Fibroblast of lung (primary cell): ENCODE data around the gene TMEM270.

ENCODE experiments used
- EZH2 ChIP-seq: IDR thresholded peaks from 2 replicates; pipeline ENCODE4 v1.5.1; 2012; ENCODE audit warnings: low read length, control low read depth, mild to moderate bottlenecking; ENCODE audit errors: missing control alignments
- TF ChIP-seq, protein P1 (sequence below), 2 donors: IDR thresholded peaks in 1 of 2; conservative IDR thresholded peaks in 1 of 2; 1 replicate in 1 of 2; 2 replicates in 1 of 2; pipeline ENCODE4 v1.5.1; 2011 to 2012; ENCODE audit warnings: low read length in 2 of 2, control low read depth in 1 of 2, inconsistent platforms in 1 of 2, low read depth in 1 of 2, mild to moderate bottlenecking in 1 of 2

DNA sequence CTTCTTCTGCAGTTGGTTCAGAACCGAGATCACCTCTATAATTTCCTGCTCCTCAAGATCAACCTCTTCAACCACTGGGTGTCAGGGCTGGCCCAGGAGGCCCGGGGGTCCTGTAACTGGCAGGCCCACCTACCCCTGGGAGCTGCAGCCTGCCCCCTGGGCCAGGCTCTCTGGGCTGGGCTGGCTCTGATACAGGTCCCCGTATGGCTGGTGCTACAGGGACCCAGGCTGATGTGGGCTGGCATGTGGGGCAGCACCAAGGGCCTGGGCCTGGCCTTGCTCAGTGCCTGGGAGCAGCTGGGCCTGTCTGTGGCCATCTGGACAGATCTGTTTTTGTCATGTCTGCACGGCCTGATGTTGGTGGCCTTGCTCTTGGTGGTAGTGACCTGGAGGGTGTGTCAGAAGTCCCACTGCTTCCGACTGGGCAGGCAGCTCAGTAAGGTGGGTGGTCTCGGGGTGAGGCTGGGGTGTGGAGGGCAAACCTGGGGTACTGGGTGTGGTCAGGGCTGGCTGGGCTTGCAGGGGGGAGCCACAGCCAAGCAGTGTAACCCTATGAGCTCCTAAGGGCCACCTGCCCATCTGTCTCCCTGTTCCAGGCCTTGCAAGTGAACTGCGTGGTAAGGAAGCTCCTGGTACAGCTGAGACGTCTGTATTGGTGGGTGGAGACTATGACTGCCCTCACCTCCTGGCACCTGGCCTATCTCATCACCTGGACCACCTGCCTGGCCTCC, 4.2 kb downstream of the TMEM270 start:
- TF ChIP-seq, protein P1, sequence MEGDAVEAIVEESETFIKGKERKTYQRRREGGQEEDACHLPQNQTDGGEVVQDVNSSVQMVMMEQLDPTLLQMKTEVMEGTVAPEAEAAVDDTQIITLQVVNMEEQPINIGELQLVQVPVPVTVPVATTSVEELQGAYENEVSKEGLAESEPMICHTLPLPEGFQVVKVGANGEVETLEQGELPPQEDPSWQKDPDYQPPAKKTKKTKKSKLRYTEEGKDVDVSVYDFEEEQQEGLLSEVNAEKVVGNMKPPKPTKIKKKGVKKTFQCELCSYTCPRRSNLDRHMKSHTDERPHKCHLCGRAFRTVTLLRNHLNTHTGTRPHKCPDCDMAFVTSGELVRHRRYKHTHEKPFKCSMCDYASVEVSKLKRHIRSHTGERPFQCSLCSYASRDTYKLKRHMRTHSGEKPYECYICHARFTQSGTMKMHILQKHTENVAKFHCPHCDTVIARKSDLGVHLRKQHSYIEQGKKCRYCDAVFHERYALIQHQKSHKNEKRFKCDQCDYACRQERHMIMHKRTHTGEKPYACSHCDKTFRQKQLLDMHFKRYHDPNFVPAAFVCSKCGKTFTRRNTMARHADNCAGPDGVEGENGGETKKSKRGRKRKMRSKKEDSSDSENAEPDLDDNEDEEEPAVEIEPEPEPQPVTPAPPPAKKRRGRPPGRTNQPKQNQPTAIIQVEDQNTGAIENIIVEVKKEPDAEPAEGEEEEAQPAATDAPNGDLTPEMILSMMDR (conservative IDR thresholded peaks at IDR 0.05 in 1 of 2, IDR thresholded peaks at IDR 0.05 in 1 of 2; ENCODE audit: low read depth in 1 of 2, low read length in 2 of 2), result no peak
- no peak for TF ChIP-seq EZH2
